NCI-H2171 (cell line): ENCODE results near the gene PDE1C.
"Not testable (repeated sequence)": the region's sequence is repeated elsewhere in the genome, so short reads cannot be mapped to it uniquely, and the experiment has no call there.

ENCODE experiments used
- DNase-seq: peaks from one replicate; lab custom pipeline; 2025; lab: John Stamatoyannopoulos, UW

Gene PDE1C

DNA sequence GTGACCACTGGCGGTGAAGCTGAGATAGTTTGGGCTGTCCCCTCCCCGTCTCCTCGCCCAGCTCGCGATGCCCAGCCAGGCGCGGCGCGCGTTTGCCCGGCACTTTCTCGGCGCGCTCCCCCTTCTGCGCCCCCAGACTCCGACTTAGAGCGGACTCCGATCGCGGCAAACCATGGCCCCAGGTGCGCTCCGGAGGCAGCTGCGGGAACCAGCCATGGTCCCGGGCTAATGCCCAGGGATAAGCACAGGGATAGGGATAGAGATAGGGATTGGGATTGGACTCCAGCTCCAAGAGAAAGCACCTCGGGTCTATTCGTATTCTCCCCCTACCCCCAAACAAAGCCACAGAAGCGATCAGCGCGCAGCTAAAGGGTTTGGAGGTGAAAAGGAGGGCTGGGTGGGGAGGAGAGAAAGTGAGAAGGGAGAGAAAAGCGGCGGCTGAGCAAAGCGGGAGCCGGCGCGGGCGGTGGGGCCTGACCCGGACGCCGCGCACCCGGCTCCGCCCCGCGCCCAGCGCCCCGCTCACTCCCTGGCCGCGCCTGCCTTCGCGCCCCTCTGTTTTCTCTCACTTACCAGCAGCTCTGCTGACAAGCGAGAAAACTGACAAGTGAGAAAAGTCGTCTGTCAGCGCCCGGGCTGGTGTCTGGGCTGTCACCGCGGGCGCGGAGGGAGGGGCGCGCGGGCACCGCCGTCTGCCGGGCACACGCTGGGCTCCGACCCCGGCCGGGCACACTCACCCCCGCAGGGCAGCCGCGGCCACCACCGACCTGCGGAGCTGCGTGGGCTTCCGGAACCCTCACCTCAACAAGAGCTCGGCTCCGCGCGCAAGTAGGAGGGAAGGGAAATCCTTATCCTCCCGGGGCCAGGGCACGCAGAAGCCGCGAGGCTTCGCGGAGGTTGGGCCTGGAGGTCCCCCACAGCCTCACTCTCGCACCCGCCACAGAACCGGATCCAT is at the start of gene PDE1C:
PDE1C (minus strand) TSS at position 2 of the 955 bp plus-strand sequence.
- peak; percentile 29 for DNase-seq

DNA sequence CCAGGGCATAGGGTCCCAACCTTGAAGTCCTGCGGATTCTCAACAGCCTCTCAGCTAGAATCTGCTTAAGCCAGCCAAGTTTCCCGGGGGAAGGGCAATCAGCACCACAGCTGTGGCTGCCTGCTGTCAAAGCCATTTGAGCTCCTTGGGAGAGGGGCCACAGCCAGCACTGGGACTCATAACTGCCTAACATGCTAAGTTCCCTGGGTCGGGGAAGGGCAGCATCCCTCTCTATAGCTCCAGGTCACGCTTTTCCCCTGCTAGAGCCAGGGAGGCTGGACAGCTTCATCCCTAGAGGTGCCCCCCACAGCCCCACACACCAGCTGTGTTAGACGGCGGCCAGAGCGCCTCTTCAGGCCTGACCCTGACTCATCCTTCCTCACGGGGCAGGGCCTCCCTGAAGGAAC is 49.6 kb upstream of the PDE1C start:
- DNase-seq = peak; percentile 54

DNA sequence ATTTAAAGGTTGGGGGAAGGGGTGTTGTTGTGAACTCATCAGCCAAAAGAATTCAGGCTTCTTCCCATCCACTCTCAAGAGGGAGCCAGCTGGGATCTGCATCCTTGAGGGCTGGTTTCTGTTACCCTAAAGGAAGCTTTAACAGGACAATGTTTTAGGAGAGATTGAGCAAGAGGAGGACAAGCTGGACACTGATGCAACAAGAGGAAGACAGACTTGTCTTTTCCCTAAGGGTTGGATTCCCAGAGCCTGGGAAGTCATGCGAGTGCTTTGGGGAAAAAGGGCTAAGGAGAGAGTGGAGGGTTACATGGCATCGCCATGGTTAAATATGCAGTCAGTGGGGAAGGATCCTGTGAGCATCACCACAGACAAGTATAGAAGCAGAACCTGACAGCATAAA is 47.6 kb upstream of the PDE1C start:
- no peak for DNase-seq

DNA sequence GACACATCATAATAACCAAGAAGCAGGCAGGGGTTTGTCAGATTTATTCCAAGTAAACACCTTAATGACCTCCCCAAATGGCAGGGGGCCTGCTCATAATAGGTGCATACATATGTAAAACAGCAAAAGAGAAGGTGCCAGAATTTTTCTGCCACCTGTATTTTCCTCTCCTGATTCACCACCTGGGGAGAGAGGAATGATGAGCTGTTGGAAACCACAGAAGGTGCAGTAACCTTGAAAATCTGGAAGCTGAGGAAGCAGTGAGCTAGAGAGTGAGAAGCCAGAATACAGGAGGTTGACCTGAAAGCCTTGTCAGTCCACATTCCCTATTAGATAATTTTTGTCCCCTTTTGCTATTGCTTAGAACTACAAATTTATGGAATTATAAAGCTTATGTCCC is 46.2 kb upstream of the PDE1C start:
- DNase-seq = peak; percentile 8

DNA sequence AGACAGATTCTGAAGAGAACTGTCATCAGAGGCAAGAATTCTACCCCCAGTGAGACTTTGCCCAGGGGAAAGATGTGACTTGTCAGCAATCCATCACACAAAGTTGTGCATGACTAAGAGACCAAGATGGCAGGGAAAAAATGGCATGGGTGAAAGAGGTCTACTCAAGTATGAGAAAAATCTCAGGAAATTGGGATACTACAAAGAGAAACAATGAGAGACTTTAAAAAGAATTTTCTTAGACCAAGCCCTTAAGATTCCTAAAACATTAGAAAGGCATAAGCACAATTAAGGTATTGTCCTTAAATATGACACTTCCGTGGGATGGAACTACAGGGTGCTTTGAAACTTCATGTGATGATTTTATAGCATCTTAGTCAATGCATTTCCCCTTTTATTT is 45.6 kb upstream of the PDE1C start:
- no peak for DNase-seq

DNA sequence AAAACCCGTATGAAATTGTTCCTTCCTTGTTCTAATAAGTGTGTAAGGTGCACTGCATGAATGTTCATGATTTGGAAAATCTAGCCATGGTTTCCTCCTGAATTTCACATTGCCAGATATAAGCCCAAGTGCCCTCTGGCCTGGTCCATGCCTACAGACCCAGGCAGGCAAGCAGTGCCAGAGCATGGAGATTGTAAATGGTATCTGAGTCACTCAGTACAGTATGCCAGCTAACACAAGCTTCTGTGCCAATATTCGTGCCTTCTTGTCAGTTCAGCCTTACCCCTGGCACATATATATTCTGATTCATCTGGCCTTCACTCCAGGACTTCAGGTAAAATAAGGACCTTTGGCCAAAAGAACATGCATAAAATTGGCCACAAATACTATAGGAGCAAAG is 38.4 kb upstream of the PDE1C start:
- DNase-seq = no peak

DNA sequence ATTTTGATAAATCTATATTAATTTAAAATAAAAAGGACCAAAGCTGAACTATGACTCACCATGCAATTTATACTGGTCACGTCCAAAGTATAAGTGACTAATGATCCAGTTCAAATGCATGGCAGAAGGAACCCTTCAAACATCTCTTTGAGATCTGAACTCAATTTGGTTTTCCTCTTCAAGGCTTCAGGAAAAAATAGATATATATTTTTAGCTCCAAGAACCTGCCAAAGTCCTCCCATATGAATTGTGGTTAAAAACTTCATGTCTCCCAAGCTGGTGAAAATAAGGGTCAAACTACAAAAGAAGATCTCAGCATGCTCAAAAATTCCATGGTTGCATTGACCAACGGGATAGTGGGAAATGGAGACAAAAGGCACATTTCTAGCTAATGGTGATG is 34.6 kb upstream of the PDE1C start:
- no peak for DNase-seq

DNA sequence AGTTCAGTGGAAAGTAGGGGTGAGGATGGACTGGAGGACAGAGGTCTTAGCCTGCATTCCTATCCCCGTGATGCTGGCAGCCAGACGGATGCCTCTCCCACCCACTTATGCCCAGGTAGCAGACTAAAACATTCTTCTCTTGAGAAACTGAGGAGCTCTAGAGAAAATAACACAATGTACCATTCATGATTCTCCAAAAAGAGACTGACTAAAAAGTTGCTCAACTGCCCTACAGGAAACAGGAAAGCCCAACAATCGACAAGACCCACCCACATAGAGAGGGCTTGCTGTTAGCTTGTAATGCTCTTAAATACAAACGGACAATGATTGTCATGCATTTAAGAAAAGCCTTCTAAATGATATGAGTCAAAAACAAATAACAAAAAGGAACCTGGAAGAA is 33.2 kb upstream of the PDE1C start:
- no peak for DNase-seq

DNA sequence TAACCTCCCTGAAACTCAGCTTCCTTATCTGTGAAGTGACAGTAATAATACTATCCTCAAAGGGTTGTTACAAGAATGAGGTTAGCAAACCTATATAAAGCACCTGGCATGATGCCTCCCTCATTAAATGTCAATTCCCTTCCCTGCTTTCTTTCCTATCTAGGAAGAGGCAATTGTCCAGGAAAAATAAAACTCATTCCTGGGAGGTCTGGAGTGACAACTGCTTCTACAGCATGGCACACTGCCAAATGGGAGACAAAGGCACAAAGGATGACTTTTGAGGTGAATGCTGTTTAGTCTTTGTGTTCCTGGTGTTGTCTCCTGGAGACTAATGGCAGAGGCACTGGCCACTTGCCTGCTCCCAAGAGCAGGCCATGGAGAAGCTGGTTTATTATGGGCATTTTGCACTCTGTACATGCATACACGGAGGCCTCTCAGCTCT is 32.2 kb upstream of the PDE1C start:
- DNase-seq = no peak

DNA sequence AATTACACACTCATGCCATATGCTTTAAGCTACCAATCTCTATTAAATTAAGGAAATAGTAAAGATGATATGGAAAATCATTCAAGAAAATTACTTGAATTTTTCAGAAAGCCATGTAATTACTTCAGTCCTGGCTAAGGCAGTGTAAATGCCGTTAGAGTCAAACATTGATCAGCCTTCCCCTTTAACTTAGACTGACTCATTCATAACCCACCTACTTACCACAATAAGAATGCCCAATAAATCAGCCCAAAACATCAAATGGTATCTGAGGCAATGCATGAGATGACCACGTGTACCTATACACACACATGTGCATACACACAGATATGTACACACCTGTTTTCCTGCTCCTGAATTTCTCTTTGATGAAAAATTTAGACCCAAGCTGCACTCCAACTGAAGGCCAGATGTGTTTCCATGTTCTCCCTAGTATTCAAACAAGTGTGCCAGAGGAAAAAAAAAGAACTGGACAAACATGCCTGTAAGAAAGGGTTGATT is 30.2 kb upstream of the PDE1C start:
- DNase-seq = no peak

DNA sequence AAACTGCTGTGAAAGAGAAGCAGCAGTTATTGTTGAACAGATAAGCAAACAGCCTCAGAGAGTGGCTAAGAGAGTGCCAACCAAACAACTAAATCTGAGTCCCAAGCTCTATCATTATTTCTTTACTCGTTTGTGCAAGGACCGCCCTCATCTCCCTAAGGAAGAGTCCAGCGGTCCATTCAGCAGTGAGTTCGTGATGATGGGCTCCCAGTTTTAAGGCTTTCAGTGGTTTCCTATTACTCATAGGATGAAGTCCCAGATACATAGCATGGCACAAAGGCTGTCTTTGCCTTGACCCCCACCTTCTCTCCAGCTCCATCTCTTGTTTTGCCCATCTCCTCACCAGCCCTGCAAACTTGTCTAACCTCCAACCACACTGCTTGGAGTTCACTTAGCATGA is 24.3 kb upstream of the PDE1C start:
- DNase-seq = no peak

DNA sequence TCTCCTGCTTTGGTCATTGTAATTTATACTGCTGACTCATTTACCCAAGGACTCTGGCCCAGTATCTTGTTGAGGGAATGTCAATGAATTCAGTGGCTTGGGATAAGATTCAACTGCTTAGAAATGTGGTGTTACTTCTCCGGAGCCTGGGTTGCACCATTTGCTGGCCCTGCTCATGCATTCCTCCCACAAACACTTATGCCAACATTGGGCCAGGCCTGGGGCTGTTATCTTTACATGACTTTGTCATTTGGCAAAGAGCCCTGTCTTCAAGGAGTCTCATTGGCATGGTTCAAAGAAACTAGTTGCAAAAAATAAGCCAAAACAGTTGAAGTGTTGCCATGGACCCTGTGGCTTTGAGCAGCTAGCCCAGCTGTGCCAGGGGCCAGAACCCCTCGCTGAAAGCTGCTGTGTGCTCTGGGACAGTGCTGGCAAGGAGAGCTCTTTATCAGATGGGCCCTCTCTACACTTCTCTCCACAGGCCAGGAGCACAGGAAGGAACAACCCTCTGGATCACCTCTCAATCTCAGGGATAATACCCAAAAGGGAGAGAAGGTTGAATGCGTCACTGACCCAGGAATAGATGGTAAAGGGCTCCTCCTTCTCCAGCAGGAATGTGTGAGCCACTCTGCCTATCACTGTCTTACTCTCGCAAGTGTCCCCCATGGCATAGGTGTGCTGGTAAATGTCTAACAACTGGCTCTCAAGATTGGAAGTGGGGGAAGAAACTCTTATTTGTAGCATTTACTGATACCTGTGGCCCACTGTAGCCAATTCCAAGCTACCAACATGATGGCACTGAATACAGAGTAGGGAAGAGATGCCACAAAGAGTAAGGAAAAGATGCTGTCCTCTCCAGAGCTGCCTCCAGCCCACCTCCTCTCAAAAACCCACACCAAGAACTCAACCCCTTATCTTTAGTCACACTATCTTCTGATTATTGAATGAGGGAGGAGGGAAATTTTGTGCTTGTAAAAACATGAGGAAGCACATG is 23.5 kb upstream of the PDE1C start:
- DNase-seq = no peak

DNA sequence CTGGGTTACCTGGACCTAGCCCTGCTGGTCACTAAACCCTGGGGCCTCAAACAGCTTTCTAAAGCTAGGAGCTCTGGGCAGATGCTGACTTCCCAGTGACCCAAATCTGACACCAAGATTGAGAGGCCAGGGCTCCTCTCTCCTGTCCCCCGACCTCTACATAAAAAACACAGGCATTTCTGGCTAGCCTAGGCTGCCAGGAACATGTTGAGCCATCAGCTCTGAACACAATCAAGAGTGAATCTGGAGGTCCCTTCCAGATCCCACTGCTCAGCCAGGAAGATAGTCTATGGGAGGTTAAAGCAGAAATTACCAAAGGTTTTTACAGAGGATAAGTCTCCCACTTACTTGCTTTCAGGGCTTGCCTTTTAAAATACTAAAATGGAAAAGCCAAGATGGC is 22.1 kb upstream of the PDE1C start:
- DNase-seq = no peak

DNA sequence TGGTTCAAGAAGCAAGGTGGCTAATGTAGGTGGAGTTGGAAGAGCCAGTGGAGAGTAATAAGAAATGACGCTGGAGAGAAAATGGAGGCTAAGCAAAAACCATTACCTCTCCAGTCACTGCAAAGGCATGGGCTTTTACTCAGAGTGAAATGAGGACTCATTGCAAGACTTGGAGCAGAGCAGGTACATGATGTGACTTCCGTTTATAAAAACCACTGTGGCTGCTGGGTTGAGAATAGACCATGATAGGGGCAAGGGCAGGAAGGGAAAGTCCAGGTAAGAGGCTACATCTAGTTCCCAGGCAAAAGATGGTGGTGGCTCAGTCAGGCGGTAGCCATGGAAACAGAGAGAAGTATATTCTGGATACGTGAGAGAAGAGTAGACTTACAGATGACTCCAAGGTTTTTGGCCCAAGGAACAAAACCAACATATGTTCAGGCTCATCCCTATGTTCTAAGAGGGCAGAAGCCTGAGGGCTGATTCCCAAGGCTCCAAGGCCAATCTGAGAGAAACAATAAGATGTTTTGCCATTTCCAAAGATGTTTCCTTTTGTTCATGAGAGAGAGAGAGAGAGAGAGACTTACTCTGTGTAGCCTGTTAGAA is 21.5 kb upstream of the PDE1C start:
- DNase-seq = no peak

DNA sequence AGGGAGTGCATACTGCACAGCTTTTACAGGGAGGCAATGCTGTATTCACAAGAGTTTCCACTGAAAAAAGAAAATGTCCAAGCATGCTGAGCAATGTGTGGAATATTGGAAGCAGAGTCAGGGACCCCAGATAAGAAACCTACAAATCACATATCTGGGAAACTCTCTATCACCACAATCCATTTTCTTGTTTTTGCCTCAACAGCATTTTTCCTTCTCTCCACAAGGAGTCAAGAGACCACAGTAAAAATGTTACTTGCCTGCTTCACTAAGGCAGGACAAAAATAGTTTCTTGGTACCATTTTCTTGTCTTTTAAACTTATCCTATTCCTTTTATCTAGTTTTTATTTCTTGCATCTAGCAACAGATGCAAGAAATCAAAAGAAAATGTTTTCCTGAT is 19.5 kb upstream of the PDE1C start:
- no peak for DNase-seq

DNA sequence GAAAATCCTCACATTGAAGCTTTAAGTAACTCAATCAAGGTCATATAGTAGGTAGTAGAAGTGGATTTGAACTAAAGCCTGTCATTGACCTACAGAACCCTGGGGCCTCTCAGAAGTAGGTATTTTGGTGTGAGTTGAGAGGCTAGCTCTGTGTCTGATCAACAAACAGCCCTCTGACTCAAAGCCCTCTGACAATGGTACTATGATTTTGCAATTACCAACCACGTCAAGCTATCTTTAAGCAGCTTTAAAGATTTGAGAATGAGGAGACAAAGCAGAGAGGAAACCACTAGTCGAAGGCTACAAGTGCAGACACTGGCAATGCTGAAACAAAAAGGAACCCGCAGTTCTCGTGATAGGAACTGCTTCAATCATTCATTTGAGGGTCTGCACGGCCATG is 19.0 kb upstream of the PDE1C start:
- no peak for DNase-seq

DNA sequence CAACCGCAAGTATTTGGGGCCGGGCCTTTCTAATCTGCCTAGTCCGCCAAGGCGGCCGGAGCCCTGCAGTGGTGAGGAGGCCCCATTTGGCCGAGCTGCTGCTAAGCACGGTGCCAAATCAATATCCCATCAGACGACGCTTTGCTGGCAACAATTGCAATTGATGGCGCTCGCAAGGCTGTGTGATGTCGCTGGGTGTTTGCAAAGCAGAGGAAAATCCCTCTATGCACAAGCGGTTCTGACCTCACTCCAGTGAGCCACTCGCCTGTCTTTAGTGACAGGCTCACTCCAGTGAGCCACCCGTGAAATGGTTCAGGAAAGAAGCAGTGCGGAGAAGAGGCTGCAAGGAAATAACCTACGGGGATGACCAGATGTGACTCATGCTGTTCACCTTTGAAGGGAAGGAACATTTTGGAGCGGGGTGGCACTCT is 18.3 kb upstream of the PDE1C start:
- no peak for DNase-seq

DNA sequence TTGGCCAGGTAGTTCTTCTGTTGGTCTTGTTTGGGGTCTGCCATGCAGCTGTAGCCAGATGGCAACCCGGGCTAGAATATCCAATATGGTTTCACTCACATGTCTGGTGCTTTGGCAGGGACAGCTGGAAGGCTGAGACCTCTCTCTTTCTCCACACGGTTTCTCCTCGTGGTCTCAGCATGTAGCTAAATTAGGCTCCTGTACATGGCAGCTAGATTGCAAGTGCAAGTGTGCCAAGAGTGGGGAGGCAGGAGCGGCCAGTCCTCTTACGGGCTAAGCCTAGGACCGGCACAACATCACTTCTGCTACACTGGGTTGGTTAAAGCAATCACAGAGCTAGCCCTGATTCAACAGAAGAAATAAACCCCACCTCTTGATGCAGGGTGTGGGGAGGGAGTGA is 9.3 kb upstream of the PDE1C start:
- DNase-seq = peak; percentile 40

DNA sequence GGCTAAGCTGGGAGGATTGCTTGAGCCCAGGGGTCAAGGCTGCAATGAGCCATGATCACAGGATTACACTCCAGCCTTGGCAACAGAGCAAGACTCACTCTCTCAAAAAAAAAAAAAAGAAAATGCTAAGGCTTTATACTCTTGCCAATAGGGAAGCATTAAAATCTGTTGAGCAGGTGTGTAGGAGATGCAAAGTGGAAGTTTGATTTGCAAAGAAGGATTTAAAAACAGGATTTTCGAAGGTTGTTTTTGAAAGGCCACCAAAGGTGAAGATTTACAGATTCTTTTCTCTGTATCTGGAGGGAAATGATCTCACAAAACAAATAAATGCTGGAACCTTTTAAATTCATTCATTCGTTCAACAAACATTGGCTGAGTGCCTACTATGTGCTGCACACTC is 8.6 kb upstream of the PDE1C start:
- DNase-seq = no peak

DNA sequence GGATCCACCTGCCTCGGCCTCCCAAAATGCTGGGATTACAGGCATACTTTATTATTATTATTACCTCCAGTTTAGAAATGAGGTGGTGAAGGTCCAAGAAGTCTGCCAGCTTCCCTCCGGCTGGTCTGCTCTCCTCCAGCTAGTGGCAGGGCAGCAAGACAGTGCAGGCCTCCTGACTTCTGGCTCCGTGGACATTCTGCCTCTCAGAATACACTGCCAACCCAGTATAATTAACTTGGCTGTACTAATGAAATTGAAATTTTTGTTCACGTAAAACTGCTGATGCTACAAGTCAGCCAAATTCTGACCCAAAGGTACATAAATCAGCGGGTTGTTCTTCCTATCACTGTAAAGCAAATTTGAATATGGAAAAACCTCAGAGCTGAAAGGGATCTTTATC is 7.6 kb upstream of the PDE1C start:
- DNase-seq = no peak

DNA sequence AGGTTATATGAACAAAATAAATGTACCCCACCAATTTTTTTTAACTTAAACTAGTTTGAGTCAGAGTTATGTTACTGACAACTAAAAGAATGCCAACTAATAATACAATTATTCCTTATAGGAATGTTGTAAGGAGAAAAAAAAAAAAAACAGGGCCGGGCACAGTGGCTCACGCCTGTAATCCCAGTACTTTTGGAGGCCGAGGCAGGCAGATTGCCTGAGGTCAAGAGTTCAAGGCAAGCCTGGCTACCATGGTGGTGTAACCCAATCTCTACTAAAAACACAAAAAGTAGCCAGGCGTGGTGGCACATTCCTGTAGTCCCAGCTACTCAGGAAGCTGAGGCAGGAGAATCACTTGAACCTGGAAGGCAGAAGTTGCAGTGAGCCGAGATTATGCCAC is 6.6 kb upstream of the PDE1C start:
- DNase-seq = not testable (repeated sequence)

DNA sequence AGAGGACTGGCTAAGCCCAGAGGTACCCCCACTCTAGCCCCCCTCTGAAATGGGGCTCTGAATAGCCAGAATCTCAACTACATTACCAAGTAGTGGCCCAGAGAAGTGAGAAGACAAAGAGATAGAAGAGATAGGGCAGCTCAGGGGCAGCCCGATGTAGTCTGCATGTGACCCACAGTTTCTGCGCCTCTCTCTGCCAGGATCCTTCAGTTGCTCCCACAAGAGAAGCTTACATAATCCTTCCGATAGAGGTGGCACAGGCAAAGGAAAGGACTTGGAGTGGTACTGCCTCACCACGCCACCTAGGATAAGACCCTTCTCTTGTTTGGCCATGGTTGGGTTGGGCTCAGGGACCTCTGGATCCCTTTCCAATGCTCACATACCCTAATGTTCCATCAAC is 5.4 kb upstream of the PDE1C start:
- no peak for DNase-seq
